ENCODE data around the gene DCST2. TPM values are rescaled to one million over a fixed set of nuclear protein-coding genes. Genes with fewer than 3 reads are reported as not detected.

The DCST2 gene
- total and polyA plus RNA-seq, 9 of the 15 experiments (the other 6 are each of a cell fraction or from before 2014, with no cell fraction given), result 0.09 to 0.49 (median 0.11) TPM; not detected in 3

- TF ChIP-seq HMGXB4 (CRISPR knock-in tag; IDR thresholded peaks at IDR 0.05) (0 out of 2 replicates have a peak, but pooled peaks have one; percentile 27), ARID2 (IDR thresholded peaks at IDR 0.05) (no peak), REST (IDR thresholded peaks at IDR 0.05; ENCODE audit: borderline replicate concordance) (peak; percentile 74), REST (CRISPR knock-in tag; IDR thresholded peaks at IDR 0.05; ENCODE audit: low read depth) (no peak; the same call in 1 of the 2 replicates), SMAD1 (IDR thresholded peaks at IDR 0.05; ENCODE audit: low read depth, low read length, partially characterized antibody) (no peak), ZNF644 (tag; IDR thresholded peaks at IDR 0.05; ENCODE audit: low read depth) (peak; percentile 87; the same call in 1 of the 2 replicates), NRF1 (conservative IDR thresholded peaks at IDR 0.05 in 1 of 2, IDR thresholded peaks at IDR 0.05 in 1 of 2) (peak; percentile 71 to 74), PHF8 (IDR thresholded peaks at IDR 0.05; ENCODE audit: borderline replicate concordance, low read length) (peak; percentile 80; the same call in 1 of the 2 replicates), BCOR (IDR thresholded peaks at IDR 0.05) (peak; percentile 30; the same call in 1 of the 2 replicates), TOE1 (IDR thresholded peaks at IDR 0.05; ENCODE audit: borderline replicate concordance) (peak; percentile 42; the same call in 1 of the 2 replicates), TOE1 (CRISPR knock-in tag; IDR thresholded peaks at IDR 0.05; ENCODE audit: borderline replicate concordance, low read depth) (no peak), TAF7 (tag; IDR thresholded peaks at IDR 0.05) (0 out of 2 replicates have a peak, but pooled peaks have one; percentile 48), CREB3L1 (IDR thresholded peaks at IDR 0.05; ENCODE audit: borderline replicate concordance, low read depth) (peak; percentile 73; the same call in 1 of the 2 replicates)
Observed at GRCh38 chr1:155063550-155064110, 30.0 kb upstream of the DCST2 start, which contains the start of gene EFNA4 (continued).

Measured in K562 (cell line).